HEK293 (cell line): Measurements from ENCODE around the gene PTH2.
A peak's percentile ranks its signal among the peaks of the same experiment; 100 is the strongest.

Experiments used
- CTCF ChIA-PET: fragments of 350-600 bp; formaldehyde crosslinking; extraction: SDS; loops from one replicate; lab custom pipeline; 2021; ENCODE audit warnings: antibody characterized with exemption; lab: Yijun Ruan, JAX
- POLR2A ChIA-PET: fragments of 300-600 bp; formaldehyde crosslinking; extraction: SDS; loops from one replicate; lab custom pipeline; 2020; ENCODE audit warnings: antibody characterized with exemption, inconsistent platforms; lab: Yijun Ruan, JAX
- H3K27ac ChIP-seq: fragments of 200-500 bp; sonication (Bioruptor generic); 2 replicates; pipeline ENCODE4 v1.5.1; 2014; ENCODE audit warnings: low read depth, low read length, control low read depth, inconsistent platforms; ENCODE audit errors: extremely low read depth
- H3K36me3 ChIP-seq, 2 experiments: fragments of 200-500 bp in 1 of 2; sonication (Bioruptor generic) in 1 of 2; 1 replicate in 1 of 2; 2 replicates in 1 of 2; pipeline ENCODE4 v1.5.1; 2014 to 2017; ENCODE audit warnings: inconsistent platforms in 2 of 2, low read length in 2 of 2; ENCODE audit not compliant: control insufficient read depth in 2 of 2, insufficient read depth in 1 of 2
- H3K4me1 ChIP-seq: fragments of 200-500 bp; sonication (Bioruptor generic); 2 replicates; pipeline ENCODE4 v1.5.1; 2014; ENCODE audit warnings: mild to moderate bottlenecking, low read length, inconsistent platforms; ENCODE audit not compliant: control insufficient read depth, insufficient read depth
- H3K4me3 ChIP-seq: 2 replicates; pipeline ENCODE4 v1.5.1; 2011; ENCODE audit warnings: low read depth, mild to moderate bottlenecking, control low read depth, low read length, moderate library complexity
- H3K9me3 ChIP-seq: fragments of 200-500 bp; sonication (Bioruptor generic); 2 replicates; pipeline ENCODE4 v1.5.1; 2014; ENCODE audit warnings: low read depth, low read length, inconsistent platforms; ENCODE audit not compliant: control insufficient read depth, insufficient read depth
- BCL11A ChIP-seq: fragments of 450-650 bp; formaldehyde crosslinking; IDR thresholded peaks from 2 replicates; pipeline ENCODE4 v1.5.1; 2016; ENCODE audit warnings: low read depth, missing biosample characterization, missing genetic modification characterization
- KLF1 ChIP-seq: fragments of 450-650 bp; formaldehyde crosslinking; IDR thresholded peaks from 2 replicates; pipeline ENCODE4 v1.5.1; 2016; ENCODE audit warnings: missing biosample characterization, missing genetic modification characterization
- KLF16 ChIP-seq: fragments of 450-650 bp; formaldehyde crosslinking; IDR thresholded peaks from 2 replicates; pipeline ENCODE4 v1.5.1; 2017; ENCODE audit warnings: missing biosample characterization, missing genetic modification characterization
- KLF8 ChIP-seq: fragments of 450-650 bp; formaldehyde crosslinking; IDR thresholded peaks from 2 replicates; pipeline ENCODE4 v1.5.1; 2016; ENCODE audit warnings: missing biosample characterization, missing genetic modification characterization
- KLF9 ChIP-seq: fragments of 450-650 bp; formaldehyde crosslinking; IDR thresholded peaks from 2 replicates; pipeline ENCODE4 v1.5.1; 2016; ENCODE audit warnings: missing biosample characterization, missing genetic modification characterization, low read depth
- SP2 ChIP-seq: fragments of 450-650 bp; formaldehyde crosslinking; IDR thresholded peaks from 2 replicates; pipeline ENCODE4 v1.5.1; 2016; ENCODE audit warnings: missing biosample characterization, missing genetic modification characterization
- ZNF114 ChIP-seq: fragments of 450-650 bp; formaldehyde crosslinking; IDR thresholded peaks from 2 replicates; pipeline ENCODE4 v1.5.0; 2017; ENCODE audit warnings: missing biosample characterization, missing genetic modification characterization
- ZNF132 ChIP-seq: fragments of 450-650 bp; formaldehyde crosslinking; IDR thresholded peaks from 2 replicates; pipeline ENCODE4 v1.5.1; 2017; ENCODE audit warnings: missing biosample characterization, missing genetic modification characterization, borderline replicate concordance
- ZNF223 ChIP-seq: fragments of 450-650 bp; formaldehyde crosslinking; IDR thresholded peaks from 2 replicates; pipeline ENCODE4 v1.5.1; 2016; ENCODE audit warnings: missing biosample characterization, missing genetic modification characterization
- ZNF530 ChIP-seq: fragments of 450-650 bp; formaldehyde crosslinking; IDR thresholded peaks from 2 replicates; pipeline ENCODE4 v1.5.1; 2016; ENCODE audit warnings: low read depth, missing biosample characterization, missing genetic modification characterization
- ZNF555 ChIP-seq: fragments of 450-650 bp; formaldehyde crosslinking; conservative IDR thresholded peaks from 2 replicates; pipeline ENCODE4 v1.5.1; 2017; ENCODE audit warnings: missing biosample characterization, mild to moderate bottlenecking, missing genetic modification characterization, inconsistent platforms
- ZNF629 ChIP-seq: fragments of 450-650 bp; formaldehyde crosslinking; IDR thresholded peaks from 2 replicates; pipeline ENCODE4 v1.5.1; 2017; ENCODE audit warnings: missing biosample characterization, missing genetic modification characterization
- TF ChIP-seq, protein P1 (sequence below): fragments of 450-650 bp; formaldehyde crosslinking; IDR thresholded peaks from 2 replicates; pipeline ENCODE4 v1.5.1; 2016; ENCODE audit warnings: missing biosample characterization, missing genetic modification characterization
- TF ChIP-seq, protein P2 (sequence below): fragments of 450-650 bp; formaldehyde crosslinking; IDR thresholded peaks from 2 replicates; pipeline ENCODE4 v1.5.1; 2016; ENCODE audit warnings: missing biosample characterization, missing genetic modification characterization
- TF ChIP-seq, protein P3 (sequence below): fragments of 450-650 bp; formaldehyde crosslinking; IDR thresholded peaks from 2 replicates; pipeline ENCODE4 v1.5.1; 2016; ENCODE audit warnings: missing biosample characterization, missing genetic modification characterization, low read depth
- TF ChIP-seq, protein P4 (sequence below): fragments of 450-650 bp; formaldehyde crosslinking; IDR thresholded peaks from 2 replicates; pipeline ENCODE4 v1.5.1; 2017; ENCODE audit warnings: missing biosample characterization, missing genetic modification characterization
- TF ChIP-seq, protein P5 (sequence below): fragments of 450-650 bp; formaldehyde crosslinking; IDR thresholded peaks from 2 replicates; pipeline ENCODE4 v1.5.1; 2016; ENCODE audit warnings: missing biosample characterization, missing genetic modification characterization
- TF ChIP-seq, protein P6 (sequence below): fragments of 450-650 bp; formaldehyde crosslinking; IDR thresholded peaks from 2 replicates; pipeline ENCODE4 v1.5.1; 2016; ENCODE audit warnings: missing biosample characterization, missing genetic modification characterization

PTH2 gene

DNA sequence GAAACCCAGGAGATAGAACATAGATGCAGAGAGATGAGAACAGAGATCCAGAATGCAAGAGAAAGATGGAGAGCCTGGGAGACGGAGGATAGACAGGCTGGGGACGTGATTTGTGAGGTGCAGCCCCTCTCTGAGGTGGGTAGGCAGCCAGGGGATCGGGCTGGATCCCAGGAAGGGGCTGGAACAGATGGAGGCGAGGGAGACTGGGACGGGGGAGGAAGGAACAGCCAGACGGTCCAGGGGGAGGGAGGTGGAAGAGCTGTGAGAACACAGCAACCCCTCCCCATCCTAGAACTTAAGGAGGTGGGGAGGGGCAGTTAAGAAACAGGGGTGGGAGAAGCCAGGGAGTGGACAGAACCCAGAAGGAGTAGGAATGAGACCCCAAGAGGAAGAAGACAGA, 15.0 kb upstream of the PTH2 start (continued):
- TF ChIP-seq ZNF132 (tag by site-specific recombination), result no peak

DNA sequence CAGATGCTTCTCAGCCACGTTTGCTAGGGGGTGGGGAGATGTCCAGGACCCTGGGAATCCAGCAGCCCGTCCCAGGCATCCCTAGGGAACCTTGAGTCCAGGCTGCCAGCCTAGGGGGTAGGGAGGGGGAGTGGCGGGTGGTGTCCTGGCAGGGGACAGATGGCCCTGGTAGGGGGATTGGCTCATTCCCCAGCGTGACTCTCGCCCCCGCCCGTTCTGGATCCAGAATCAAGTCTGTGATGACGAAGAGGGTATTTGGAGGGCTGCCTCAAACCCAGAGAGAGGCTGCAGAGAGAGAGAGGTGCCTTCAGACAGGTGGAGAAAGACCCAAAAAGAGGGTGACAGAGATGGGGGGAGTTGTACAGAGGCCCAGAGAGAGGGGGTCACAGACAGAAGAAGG, 14.0 kb upstream of the PTH2 start:
- Histone ChIP-seq H3K4me3 (no peak overlapping the region), H3K27ac (no peak overlapping the region), H3K4me1 (peaks cover 4% of the 10 kb centered on the region), H3K9me3 (no peaks in the 10 kb centered on the region), H3K36me3 (no peaks in the 10 kb centered on the region)
- CTCF ChIA-PET, result no interaction called here
- TF ChIP-seq SP2 (tag by site-specific recombination), result no peak
- no peak for TF ChIP-seq ZNF114 (tag by site-specific recombination)
- no peak for TF ChIP-seq KLF1 (tag by site-specific recombination)
- TF ChIP-seq, protein P1, sequence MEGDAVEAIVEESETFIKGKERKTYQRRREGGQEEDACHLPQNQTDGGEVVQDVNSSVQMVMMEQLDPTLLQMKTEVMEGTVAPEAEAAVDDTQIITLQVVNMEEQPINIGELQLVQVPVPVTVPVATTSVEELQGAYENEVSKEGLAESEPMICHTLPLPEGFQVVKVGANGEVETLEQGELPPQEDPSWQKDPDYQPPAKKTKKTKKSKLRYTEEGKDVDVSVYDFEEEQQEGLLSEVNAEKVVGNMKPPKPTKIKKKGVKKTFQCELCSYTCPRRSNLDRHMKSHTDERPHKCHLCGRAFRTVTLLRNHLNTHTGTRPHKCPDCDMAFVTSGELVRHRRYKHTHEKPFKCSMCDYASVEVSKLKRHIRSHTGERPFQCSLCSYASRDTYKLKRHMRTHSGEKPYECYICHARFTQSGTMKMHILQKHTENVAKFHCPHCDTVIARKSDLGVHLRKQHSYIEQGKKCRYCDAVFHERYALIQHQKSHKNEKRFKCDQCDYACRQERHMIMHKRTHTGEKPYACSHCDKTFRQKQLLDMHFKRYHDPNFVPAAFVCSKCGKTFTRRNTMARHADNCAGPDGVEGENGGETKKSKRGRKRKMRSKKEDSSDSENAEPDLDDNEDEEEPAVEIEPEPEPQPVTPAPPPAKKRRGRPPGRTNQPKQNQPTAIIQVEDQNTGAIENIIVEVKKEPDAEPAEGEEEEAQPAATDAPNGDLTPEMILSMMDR (tag by site-specific recombination), result no peak
- TF ChIP-seq, protein P2, sequence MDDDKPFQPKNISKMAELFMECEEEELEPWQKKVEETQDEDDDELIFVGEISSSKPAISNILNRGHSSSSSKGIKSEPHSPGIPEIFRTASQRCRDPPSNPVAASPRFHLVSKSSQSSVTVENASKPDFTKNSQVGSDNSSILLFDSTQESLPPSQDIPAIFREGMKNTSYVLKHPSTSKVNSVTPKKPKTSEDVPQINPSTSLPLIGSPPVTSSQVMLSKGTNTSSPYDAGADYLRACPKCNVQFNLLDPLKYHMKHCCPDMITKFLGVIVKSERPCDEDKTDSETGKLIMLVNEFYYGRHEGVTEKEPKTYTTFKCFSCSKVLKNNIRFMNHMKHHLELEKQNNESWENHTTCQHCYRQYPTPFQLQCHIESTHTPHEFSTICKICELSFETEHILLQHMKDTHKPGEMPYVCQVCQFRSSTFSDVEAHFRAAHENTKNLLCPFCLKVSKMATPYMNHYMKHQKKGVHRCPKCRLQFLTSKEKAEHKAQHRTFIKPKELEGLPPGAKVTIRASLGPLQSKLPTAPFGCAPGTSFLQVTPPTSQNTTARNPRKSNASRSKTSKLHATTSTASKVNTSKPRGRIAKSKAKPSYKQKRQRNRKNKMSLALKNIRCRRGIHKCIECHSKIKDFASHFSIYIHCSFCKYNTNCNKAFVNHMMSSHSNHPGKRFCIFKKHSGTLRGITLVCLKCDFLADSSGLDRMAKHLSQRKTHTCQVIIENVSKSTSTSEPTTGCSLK (tag by site-specific recombination), result no peak
- TF ChIP-seq KLF16, result no peak
- POLR2A ChIA-PET, result no interaction called here

DNA sequence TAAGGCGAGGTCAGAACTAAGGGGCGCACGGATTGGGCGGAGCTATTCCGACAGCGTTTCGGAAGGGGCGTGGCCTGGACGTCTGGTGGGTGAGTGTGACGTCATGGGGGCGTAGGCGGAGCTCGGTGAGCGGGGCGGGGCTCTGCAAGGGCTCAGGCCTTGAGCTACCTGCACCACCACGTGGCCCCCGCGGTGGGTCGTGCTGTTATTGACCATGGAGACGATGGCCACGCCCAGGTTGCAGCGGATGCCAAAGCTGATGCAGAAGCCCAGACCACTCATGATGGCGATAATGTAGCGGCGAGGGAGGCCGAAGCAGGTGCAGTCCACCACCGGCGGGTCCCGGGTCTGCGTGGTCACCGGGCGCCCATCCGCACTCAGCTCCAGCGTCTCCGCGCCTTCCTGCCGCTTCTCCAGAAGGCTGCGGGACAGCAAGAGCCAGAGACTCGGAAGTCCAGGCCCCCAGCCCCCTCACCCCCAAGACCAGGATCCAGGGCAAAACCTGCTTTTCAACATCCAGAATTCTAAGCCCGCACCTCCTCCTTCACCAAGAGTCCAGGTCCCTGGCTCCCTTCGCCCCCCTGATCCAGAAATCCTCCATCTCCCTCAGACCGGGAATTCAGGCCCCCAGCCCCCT, 13.3 kb upstream of the PTH2 start:
- ChIA-PET POLR2A (interaction anchor here (0.7 to 1.3 kb wide), 4 partner anchors 9 to 75 kb away, joined by 3 to 4 read pairs (median 3); partner anchors contain the start of genes ALDH16A1 and GFY), CTCF (interaction anchor here (0.6 to 1.2 kb wide), 4 partner anchors 9 to 45 kb away, joined by 3 to 4 read pairs (median 3); no protein-coding TSS in a partner anchor)
- no peak overlapping the region for H3K4me3 ChIP-seq
- no peak overlapping the region for H3K27ac ChIP-seq
- no peaks in the 10 kb centered on the region for H3K9me3 ChIP-seq
- no peaks in the 10 kb centered on the region for H3K36me3 ChIP-seq
- H3K4me1 ChIP-seq, result no peaks in the 10 kb centered on the region
- 0 out of 2 replicates have a peak, but pooled peaks have one; percentile 38 for TF ChIP-seq ZNF629 (tag by site-specific recombination)
- TF ChIP-seq KLF1 (tag by site-specific recombination), result peak; percentile 69
- TF ChIP-seq SP2 (tag by site-specific recombination), result peak; percentile 36; the same call in 1 of the 2 replicates
- TF ChIP-seq, protein P3, sequence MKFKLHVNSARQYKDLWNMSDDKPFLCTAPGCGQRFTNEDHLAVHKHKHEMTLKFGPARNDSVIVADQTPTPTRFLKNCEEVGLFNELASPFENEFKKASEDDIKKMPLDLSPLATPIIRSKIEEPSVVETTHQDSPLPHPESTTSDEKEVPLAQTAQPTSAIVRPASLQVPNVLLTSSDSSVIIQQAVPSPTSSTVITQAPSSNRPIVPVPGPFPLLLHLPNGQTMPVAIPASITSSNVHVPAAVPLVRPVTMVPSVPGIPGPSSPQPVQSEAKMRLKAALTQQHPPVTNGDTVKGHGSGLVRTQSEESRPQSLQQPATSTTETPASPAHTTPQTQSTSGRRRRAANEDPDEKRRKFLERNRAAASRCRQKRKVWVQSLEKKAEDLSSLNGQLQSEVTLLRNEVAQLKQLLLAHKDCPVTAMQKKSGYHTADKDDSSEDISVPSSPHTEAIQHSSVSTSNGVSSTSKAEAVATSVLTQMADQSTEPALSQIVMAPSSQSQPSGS (tag by site-specific recombination), result peak; percentile 77; the same call in 1 of the 2 replicates
- TF ChIP-seq BCL11A (tag by site-specific recombination), result no peak
- peak; percentile 30; the same call in 1 of the 2 replicates for TF ChIP-seq KLF9 (tag by site-specific recombination)
- TF ChIP-seq, protein P4, sequence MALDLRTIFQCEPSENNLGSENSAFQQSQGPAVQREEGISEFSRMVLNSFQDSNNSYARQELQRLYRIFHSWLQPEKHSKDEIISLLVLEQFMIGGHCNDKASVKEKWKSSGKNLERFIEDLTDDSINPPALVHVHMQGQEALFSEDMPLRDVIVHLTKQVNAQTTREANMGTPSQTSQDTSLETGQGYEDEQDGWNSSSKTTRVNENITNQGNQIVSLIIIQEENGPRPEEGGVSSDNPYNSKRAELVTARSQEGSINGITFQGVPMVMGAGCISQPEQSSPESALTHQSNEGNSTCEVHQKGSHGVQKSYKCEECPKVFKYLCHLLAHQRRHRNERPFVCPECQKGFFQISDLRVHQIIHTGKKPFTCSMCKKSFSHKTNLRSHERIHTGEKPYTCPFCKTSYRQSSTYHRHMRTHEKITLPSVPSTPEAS (tag by site-specific recombination), result no peak
- TF ChIP-seq ZNF555 (tag by site-specific recombination), result no peak
- TF ChIP-seq, protein P5, sequence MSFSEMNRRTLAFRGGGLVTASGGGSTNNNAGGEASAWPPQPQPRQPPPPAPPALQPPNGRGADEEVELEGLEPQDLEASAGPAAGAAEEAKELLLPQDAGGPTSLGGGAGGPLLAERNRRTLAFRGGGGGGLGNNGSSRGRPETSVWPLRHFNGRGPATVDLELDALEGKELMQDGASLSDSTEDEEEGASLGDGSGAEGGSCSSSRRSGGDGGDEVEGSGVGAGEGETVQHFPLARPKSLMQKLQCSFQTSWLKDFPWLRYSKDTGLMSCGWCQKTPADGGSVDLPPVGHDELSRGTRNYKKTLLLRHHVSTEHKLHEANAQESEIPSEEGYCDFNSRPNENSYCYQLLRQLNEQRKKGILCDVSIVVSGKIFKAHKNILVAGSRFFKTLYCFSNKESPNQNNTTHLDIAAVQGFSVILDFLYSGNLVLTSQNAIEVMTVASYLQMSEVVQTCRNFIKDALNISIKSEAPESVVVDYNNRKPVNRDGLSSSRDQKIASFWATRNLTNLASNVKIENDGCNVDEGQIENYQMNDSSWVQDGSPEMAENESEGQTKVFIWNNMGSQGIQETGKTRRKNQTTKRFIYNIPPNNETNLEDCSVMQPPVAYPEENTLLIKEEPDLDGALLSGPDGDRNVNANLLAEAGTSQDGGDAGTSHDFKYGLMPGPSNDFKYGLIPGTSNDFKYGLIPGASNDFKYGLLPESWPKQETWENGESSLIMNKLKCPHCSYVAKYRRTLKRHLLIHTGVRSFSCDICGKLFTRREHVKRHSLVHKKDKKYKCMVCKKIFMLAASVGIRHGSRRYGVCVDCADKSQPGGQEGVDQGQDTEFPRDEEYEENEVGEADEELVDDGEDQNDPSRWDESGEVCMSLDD (tag by site-specific recombination), result no peak
- TF ChIP-seq ZNF530 (tag by site-specific recombination), result no peak
- peak; percentile 49; the same call in 1 of the 2 replicates for TF ChIP-seq ZNF223 (tag by site-specific recombination)
- TF ChIP-seq KLF8 (tag by site-specific recombination), result peak; percentile 73; the same call in 1 of the 2 replicates
- TF ChIP-seq, protein P6, sequence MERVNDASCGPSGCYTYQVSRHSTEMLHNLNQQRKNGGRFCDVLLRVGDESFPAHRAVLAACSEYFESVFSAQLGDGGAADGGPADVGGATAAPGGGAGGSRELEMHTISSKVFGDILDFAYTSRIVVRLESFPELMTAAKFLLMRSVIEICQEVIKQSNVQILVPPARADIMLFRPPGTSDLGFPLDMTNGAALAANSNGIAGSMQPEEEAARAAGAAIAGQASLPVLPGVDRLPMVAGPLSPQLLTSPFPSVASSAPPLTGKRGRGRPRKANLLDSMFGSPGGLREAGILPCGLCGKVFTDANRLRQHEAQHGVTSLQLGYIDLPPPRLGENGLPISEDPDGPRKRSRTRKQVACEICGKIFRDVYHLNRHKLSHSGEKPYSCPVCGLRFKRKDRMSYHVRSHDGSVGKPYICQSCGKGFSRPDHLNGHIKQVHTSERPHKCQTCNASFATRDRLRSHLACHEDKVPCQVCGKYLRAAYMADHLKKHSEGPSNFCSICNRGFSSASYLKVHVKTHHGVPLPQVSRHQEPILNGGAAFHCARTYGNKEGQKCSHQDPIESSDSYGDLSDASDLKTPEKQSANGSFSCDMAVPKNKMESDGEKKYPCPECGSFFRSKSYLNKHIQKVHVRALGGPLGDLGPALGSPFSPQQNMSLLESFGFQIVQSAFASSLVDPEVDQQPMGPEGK (tag by site-specific recombination), result no peak
